Measurements from ENCODE around the gene EPHB2. TPM values are rescaled to one million over a fixed set of nuclear protein-coding genes. Genes with fewer than 3 reads are reported as not detected.

The EPHB2 gene
- total and polyA plus RNA-seq, 7 donors: 1.2 to 38.6 (median 3.0) TPM

GRCh38 chr1:22963044-22963677 lies 252.5 kb downstream of the EPHB2 start:
- WGBS, 2 donors: 90 to 91% methylated on average over 10 of the region's 10 CpGs
- Histone ChIP-seq H3K27ac (no peak overlapping the region), H3K9me3 (peaks cover 0 to 4% (median 0%) of the 10 kb centered on the region in 4 donors), H3K4me3 (no peak overlapping the region), H3K4me1 (peaks cover 0 to 1% (median 0%) of the 10 kb centered on the region in 4 donors), H3K27me3 (no peaks in the 10 kb centered on the region), H3K36me3 (no peaks in the 10 kb centered on the region)
- intact Hi-C loops (cut with DNase I): loop anchor here (10.0 kb wide), 1 partner anchor 258 kb away; no protein-coding TSS in a partner anchor
- DNase-seq: no peak
- TF ChIP-seq POLR2A (IDR thresholded peaks at IDR 0.05): no peak
- TF ChIP-seq POLR2AphosphoS5 (IDR thresholded peaks at IDR 0.05): no peak
- TF ChIP-seq, protein P1, sequence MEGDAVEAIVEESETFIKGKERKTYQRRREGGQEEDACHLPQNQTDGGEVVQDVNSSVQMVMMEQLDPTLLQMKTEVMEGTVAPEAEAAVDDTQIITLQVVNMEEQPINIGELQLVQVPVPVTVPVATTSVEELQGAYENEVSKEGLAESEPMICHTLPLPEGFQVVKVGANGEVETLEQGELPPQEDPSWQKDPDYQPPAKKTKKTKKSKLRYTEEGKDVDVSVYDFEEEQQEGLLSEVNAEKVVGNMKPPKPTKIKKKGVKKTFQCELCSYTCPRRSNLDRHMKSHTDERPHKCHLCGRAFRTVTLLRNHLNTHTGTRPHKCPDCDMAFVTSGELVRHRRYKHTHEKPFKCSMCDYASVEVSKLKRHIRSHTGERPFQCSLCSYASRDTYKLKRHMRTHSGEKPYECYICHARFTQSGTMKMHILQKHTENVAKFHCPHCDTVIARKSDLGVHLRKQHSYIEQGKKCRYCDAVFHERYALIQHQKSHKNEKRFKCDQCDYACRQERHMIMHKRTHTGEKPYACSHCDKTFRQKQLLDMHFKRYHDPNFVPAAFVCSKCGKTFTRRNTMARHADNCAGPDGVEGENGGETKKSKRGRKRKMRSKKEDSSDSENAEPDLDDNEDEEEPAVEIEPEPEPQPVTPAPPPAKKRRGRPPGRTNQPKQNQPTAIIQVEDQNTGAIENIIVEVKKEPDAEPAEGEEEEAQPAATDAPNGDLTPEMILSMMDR (IDR thresholded peaks at IDR 0.05): no peak
- TF ChIP-seq EP300 (IDR thresholded peaks at IDR 0.05): no peak

DNA sequence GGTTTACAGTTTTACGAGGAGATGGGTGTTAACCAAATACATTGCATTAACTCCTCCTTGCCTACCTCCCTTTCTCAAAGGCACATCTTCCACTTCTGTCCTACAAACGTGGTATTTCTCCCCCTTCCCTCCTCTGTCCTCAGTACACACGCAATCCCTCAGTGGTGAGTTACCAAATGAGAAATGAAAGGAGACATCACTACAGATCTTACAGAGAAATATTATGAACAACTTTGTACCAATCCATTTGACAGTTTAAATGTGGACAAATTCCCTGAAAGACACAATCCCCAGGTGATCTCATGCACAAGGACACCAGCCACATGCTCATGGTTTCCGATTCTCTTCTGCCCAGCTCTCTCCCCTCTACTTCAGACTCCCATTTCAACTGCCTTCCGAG lies 255.7 kb downstream of the EPHB2 start:
- DNase-seq: no peak
- Histone ChIP-seq H3K36me3 (no peaks in the 10 kb centered on the region), H3K4me3 (no peak overlapping the region), H3K9me3 (peaks cover 0 to 4% (median 0%) of the 10 kb centered on the region in 4 donors), H3K27me3 (no peaks in the 10 kb centered on the region), H3K27ac (no peak overlapping the region), H3K4me1 (peaks cover 0 to 21% (median 10%) of the 10 kb centered on the region in 4 donors)
- intact Hi-C loops (cut with DNase I): loop anchor here (5.0 to 10.0 kb wide), 2 partner anchors 51 to 262 kb away; partner anchors contain the start of genes KDM1A and TEX46
- 72 to 79% methylated on average over 5 of the region's 5 CpGs for WGBS, 2 donors
- TF ChIP-seq, protein P1 (IDR thresholded peaks at IDR 0.05): no peak
- TF ChIP-seq POLR2AphosphoS5 (IDR thresholded peaks at IDR 0.05): no peak
- TF ChIP-seq EP300 (IDR thresholded peaks at IDR 0.05): no peak
- no peak for TF ChIP-seq POLR2A (IDR thresholded peaks at IDR 0.05)

GRCh38 chr1:22967833-22968232 lies 257.2 kb downstream of the EPHB2 start:
- intact Hi-C loops (cut with DNase I): loop anchor here (5.0 to 10.0 kb wide), 2 partner anchors 49 to 263 kb away; partner anchors contain the start of genes KDM1A and TEX46
- TF ChIP-seq POLR2AphosphoS5 (IDR thresholded peaks at IDR 0.05) (no peak), EP300 (IDR thresholded peaks at IDR 0.05) (no peak), POLR2A (IDR thresholded peaks at IDR 0.05) (no peak)
- TF ChIP-seq, protein P1 (IDR thresholded peaks at IDR 0.05): no peak
- H3K36me3 ChIP-seq: no peaks in the 10 kb centered on the region
- H3K9me3 ChIP-seq: peaks cover 0 to 4% (median 0%) of the 10 kb centered on the region in 4 donors
- WGBS, 2 donors: 52 to 63% methylated on average over 2 of the region's 2 CpGs
- H3K27me3 ChIP-seq: no peaks in the 10 kb centered on the region
- H3K4me1 ChIP-seq: peaks cover 0 to 21% (median 10%) of the 10 kb centered on the region in 4 donors
- H3K4me3 ChIP-seq: no peak overlapping the region
- H3K27ac ChIP-seq: no peak overlapping the region
- DNase-seq: no peak

- no peak overlapping the region for H3K4me3 ChIP-seq
- H3K36me3 ChIP-seq: no peaks in the 10 kb centered on the region
- TF ChIP-seq POLR2A (IDR thresholded peaks at IDR 0.05) (no peak), POLR2AphosphoS5 (IDR thresholded peaks at IDR 0.05) (peak in 3 of 4 donors; percentile 9 to 59 (median 23))
- peak; percentile 74 for DNase-seq
- H3K27ac ChIP-seq: peak overlapping the region in 3 of 4 donors; percentile 9 to 70 (median 56)
- peaks cover 0 to 21% (median 10%) of the 10 kb centered on the region in 4 donors for H3K4me1 ChIP-seq
- peaks cover 0 to 4% (median 0%) of the 10 kb centered on the region in 4 donors for H3K9me3 ChIP-seq
- no peaks in the 10 kb centered on the region for H3K27me3 ChIP-seq
- 2 to 6% methylated on average over 5 of the region's 5 CpGs for WGBS, 2 donors
- intact Hi-C loops (cut with DNase I): loop anchor here (5.0 to 10.0 kb wide), 2 partner anchors 48 to 265 kb away; partner anchors contain the start of genes KDM1A and TEX46
These were observed 258.7 kb downstream of the EPHB2 start for GRCh38 chr1:22969304-22969709.

- H3K27me3 ChIP-seq: no peaks in the 10 kb centered on the region
- H3K4me1 ChIP-seq: peaks cover 0 to 21% (median 10%) of the 10 kb centered on the region in 4 donors
- H3K4me3 ChIP-seq: no peak overlapping the region
- H3K27ac ChIP-seq: no peak overlapping the region
- no peaks in the 10 kb centered on the region for H3K36me3 ChIP-seq
- DNase-seq: no peak
- TF ChIP-seq POLR2A (IDR thresholded peaks at IDR 0.05) (no peak), EP300 (IDR thresholded peaks at IDR 0.05) (no peak), POLR2AphosphoS5 (IDR thresholded peaks at IDR 0.05) (no peak)
- TF ChIP-seq, protein P1 (IDR thresholded peaks at IDR 0.05): no peak
- WGBS, 2 donors: 85% methylated on average over 2 of the region's 2 CpGs
- intact Hi-C loops (cut with DNase I): no loop called here
- peaks cover 0 to 4% (median 0%) of the 10 kb centered on the region in 4 donors for H3K9me3 ChIP-seq
These were observed 259.5 kb downstream of the EPHB2 start for GRCh38 chr1:22970096-22970495.

Data from sigmoid colon (tissue), 7 donors.